Fibroblast of gingiva (primary cell): ENCODE data around the gene NFASC.

Experiments used
- DNase-seq: peaks from one replicate; pipeline ENCODE4 v3.0.0-alpha.2; 2011; ENCODE audit warnings: low read depth

NFASC gene

GRCh38 chr1:204870160-204870912, at the start of gene NFASC:
Gene NFASC (plus strand): TSS chr1:204870862. CDS start chr1:204944316, 73,454 bp downstream.
- DNase-seq: no peak

GRCh38 chr1:204821476-204821875, 49.2 kb upstream of the NFASC start:
- no peak for DNase-seq

GRCh38 chr1:204821924-204822323, 48.7 kb upstream of the NFASC start:
- no peak for DNase-seq

- DNase-seq: no peak
Observed at GRCh38 chr1:204826970-204827369, 43.7 kb upstream of the NFASC start.

GRCh38 chr1:204828352-204828850, 42.3 kb upstream of the NFASC start:
- peak; percentile 51 for DNase-seq

- no peak for DNase-seq
Observed at GRCh38 chr1:204829133-204829825, 41.4 kb upstream of the NFASC start.

GRCh38 chr1:204830747-204831146, 39.9 kb upstream of the NFASC start:
- no peak for DNase-seq

GRCh38 chr1:204831186-204831585, 39.5 kb upstream of the NFASC start:
- no peak for DNase-seq

GRCh38 chr1:204834336-204834735, 36.3 kb upstream of the NFASC start:
- DNase-seq: no peak

- no peak for DNase-seq
Observed at GRCh38 chr1:204834752-204835151, 35.9 kb upstream of the NFASC start.

- no peak for DNase-seq
Observed at GRCh38 chr1:204835737-204836136, 34.9 kb upstream of the NFASC start.

- DNase-seq: no peak
Observed at GRCh38 chr1:204836856-204837255, 33.8 kb upstream of the NFASC start.

GRCh38 chr1:204837440-204838084, 33.1 kb upstream of the NFASC start:
- DNase-seq: peak; percentile 26

- DNase-seq: no peak
Observed at GRCh38 chr1:204841316-204841715, 29.3 kb upstream of the NFASC start.

- no peak for DNase-seq
Observed at GRCh38 chr1:204841798-204842197, 28.9 kb upstream of the NFASC start.

- no peak for DNase-seq
Observed at GRCh38 chr1:204842369-204842768, 28.3 kb upstream of the NFASC start.

- no peak for DNase-seq
Observed at GRCh38 chr1:204842892-204843291, 27.8 kb upstream of the NFASC start.

- no peak for DNase-seq
Observed at GRCh38 chr1:204846546-204846945, 24.1 kb upstream of the NFASC start.

- no peak for DNase-seq
Observed at GRCh38 chr1:204848579-204848978, 22.1 kb upstream of the NFASC start.

GRCh38 chr1:204852854-204853253, 17.8 kb upstream of the NFASC start:
- no peak for DNase-seq

GRCh38 chr1:204853436-204853835, 17.2 kb upstream of the NFASC start:
- DNase-seq: no peak

- DNase-seq: no peak
Observed at GRCh38 chr1:204854286-204854685, 16.4 kb upstream of the NFASC start.

- DNase-seq: no peak
Observed at GRCh38 chr1:204858363-204858821, 12.3 kb upstream of the NFASC start.
